Uterus (tissue), 4 donors: ENCODE data around the gene FMNL2. TPM values are rescaled to one million over a fixed set of nuclear protein-coding genes. Genes with fewer than 3 reads are reported as not detected.

Source experiments
- DNase-seq, 2 donors: peaks; one replicate each; pipeline ENCODE4 v3.0.0-alpha.2; 2019 to 2020
- H3K27ac ChIP-seq, 2 donors: fragments of 200-600 bp; sonication (generic); 1 replicate in 1 of 2; 2 replicates in 1 of 2; pipeline ENCODE4 v1.5.1; 2016 to 2018
- H3K27me3 ChIP-seq, 2 donors: fragments of 200-600 bp; sonication (generic); one replicate each; pipeline ENCODE4 v1.5.1; 2018 to 2019; ENCODE audit warnings: control low read depth in 1 of 2
- H3K36me3 ChIP-seq, 2 donors: fragments of 200-600 bp; sonication (generic); one replicate each; pipeline ENCODE4 v1.5.1; 2019; ENCODE audit warnings: control low read depth in 1 of 2
- H3K4me1 ChIP-seq, 2 donors: fragments of 200-600 bp; sonication (generic); one replicate each; pipeline ENCODE4 v1.5.1; 2018 to 2019; ENCODE audit warnings: control low read depth in 1 of 2
- H3K4me3 ChIP-seq, 2 donors: fragments of 200-600 bp; sonication (generic); 1 replicate in 1 of 2; 2 replicates in 1 of 2; pipeline ENCODE4 v1.5.1; 2018 to 2019; ENCODE audit warnings: mild to moderate bottlenecking in 1 of 2
- H3K9me3 ChIP-seq, 2 donors: fragments of 200-600 bp; sonication (generic); one replicate each; pipeline ENCODE4 v1.5.1; 2019; ENCODE audit warnings: control low read depth in 1 of 2
- CTCF ChIP-seq, 4 experiments: fragments of 200-600 bp in 2 of 4; fragments of 450-650 bp in 2 of 4; sonication (generic) in 2 of 4; IDR thresholded peaks; one replicate each; pipeline ENCODE4 v1.5.1; 2016 to 2019; ENCODE audit warnings: antibody characterized with exemption in 4 of 4, mild to moderate bottlenecking in 2 of 4, moderate library complexity in 1 of 4
- POLR2A ChIP-seq, 2 donors: fragments of 450-650 bp; IDR thresholded peaks; one replicate each; pipeline ENCODE4 v1.6.1; 2016; ENCODE audit warnings: antibody characterized with exemption in 2 of 2, mild to moderate bottlenecking in 1 of 2, moderate library complexity in 1 of 2
- intact Hi-C: fragments of 100-400 bp; cut with DNase I; formaldehyde crosslinking; loops from one replicate; pipeline ENCODE4 v1.15.1; 2023; ENCODE audit warnings: low total_unique reads
- total RNA-seq, 4 donors: library from RNA; depleted of rRNA in 3 of 4; stranded (reverse); fragments of >200 nt in 3 of 4; gene quantifications; one replicate each; pipeline versions ENCODE4 v1.1.0 to v1.2.4, GENCODE V29; 2014 to 2023
- donor health status: DM: yes; HTN: yes; CAD: no.

Gene FMNL2
- total RNA-seq, 4 donors from 2014 or later, result 10.0 to 66.9 (median 33.4) TPM

- Histone ChIP-seq H3K9me3 (no peaks in the 10 kb centered on the region), H3K4me3 (no peak overlapping the region), H3K27ac (no peak overlapping the region), H3K4me1 (no peaks in the 10 kb centered on the region), H3K27me3 (no peaks in the 10 kb centered on the region), H3K36me3 (no peaks in the 10 kb centered on the region)
- DNase-seq, result no peak
- intact Hi-C loops, result no loop called here
- TF ChIP-seq POLR2A (IDR thresholded peaks at IDR 0.05), result no peak
- no peak for TF ChIP-seq CTCF (IDR thresholded peaks at IDR 0.05)
Measured at GRCh38 chr2:152479282-152479681, 144.3 kb downstream of the FMNL2 start.

- Histone ChIP-seq H3K27ac (no peak overlapping the region), H3K4me3 (no peak overlapping the region), H3K4me1 (no peaks in the 10 kb centered on the region), H3K27me3 (no peaks in the 10 kb centered on the region), H3K9me3 (no peaks in the 10 kb centered on the region), H3K36me3 (no peaks in the 10 kb centered on the region)
- intact Hi-C loops, result no loop called here
- no peak for TF ChIP-seq CTCF (IDR thresholded peaks at IDR 0.05)
- no peak for TF ChIP-seq POLR2A (IDR thresholded peaks at IDR 0.05)
- no peak for DNase-seq
Measured at GRCh38 chr2:152480821-152481399, 145.9 kb downstream of the FMNL2 start.

- no peaks in the 10 kb centered on the region for H3K4me1 ChIP-seq
- no peaks in the 10 kb centered on the region for H3K27me3 ChIP-seq
- no peak overlapping the region for H3K27ac ChIP-seq
- TF ChIP-seq CTCF (IDR thresholded peaks at IDR 0.05) (no peak), POLR2A (IDR thresholded peaks at IDR 0.05) (no peak)
- DNase-seq, result no peak
- no peaks in the 10 kb centered on the region for H3K36me3 ChIP-seq
- no peaks in the 10 kb centered on the region for H3K9me3 ChIP-seq
- intact Hi-C loops, result no loop called here
- no peak overlapping the region for H3K4me3 ChIP-seq
Measured at GRCh38 chr2:152481881-152482583, 147.1 kb downstream of the FMNL2 start.

GRCh38 chr2:152483276-152484063 lies 148.5 kb downstream of the FMNL2 start:
- Histone ChIP-seq H3K36me3 (no peaks in the 10 kb centered on the region), H3K4me3 (no peak overlapping the region), H3K9me3 (no peaks in the 10 kb centered on the region), H3K27ac (no peak overlapping the region), H3K4me1 (no peaks in the 10 kb centered on the region), H3K27me3 (no peaks in the 10 kb centered on the region)
- intact Hi-C loops, result no loop called here
- no peak for DNase-seq
- no peak for TF ChIP-seq CTCF (IDR thresholded peaks at IDR 0.05)
- TF ChIP-seq POLR2A (IDR thresholded peaks at IDR 0.05), result no peak
